ENCODE data around the gene TTLL7.

Gene TTLL7

DNA sequence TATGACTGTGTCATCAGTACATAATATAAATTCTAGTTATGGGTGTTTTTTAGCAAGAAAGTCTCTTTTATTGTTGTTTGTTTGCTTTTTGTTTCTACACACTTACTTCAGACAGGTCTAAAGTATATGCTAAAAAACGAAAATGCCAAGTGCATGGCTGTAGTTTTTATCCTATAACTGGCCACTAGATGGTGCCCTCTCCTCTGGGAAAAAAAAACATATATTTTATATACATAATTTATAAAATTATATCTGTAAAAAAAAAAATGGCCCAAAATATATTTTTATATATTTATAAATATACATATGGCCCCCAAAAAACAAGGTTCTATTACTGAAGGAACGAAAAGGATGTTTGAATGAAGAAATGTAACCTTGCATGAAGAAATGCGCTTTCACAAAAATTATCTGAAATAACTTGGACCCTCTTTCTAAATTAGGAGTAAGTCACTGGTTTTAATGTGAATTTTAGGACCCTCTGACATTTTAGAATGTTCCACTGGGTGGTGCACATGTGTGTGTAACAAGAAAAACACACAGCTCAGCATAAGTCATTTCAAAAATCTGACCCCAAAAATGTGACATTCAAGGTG lies 93.5 kb downstream of the TTLL7 start:
- DNase-seq (ENCODE audit: low read depth) = no peak

DNA sequence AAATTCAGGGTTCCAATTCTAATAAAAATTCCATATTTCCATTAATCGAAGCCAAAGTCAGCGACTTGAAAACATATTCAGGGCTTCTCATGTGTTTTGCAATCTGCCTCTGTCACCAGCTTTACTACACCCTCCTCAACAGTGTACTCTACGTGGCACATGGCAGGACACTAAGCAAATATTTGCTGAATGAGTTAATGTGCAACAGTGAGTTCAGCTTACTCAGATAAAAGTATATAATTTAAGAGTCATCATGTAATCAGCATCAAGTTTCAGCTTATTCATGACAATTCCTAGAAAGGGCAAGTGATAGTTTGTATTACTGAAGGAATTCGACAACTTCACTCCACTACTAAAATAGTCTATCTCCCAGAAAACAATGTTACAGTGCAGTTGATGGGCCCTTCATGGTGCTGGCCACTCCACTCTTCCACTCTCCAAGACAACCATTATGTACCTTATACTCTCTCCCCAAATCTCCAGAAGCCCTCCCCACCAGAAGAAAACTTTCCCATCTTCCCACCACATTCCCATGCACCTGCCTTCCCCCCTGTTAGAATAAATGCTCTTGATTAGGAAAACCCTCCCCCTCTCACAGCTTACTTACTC lies 97.3 kb downstream of the TTLL7 start:
- in situ Hi-C loops (cut with HindIII; ENCODE audit: low sequenced_read_pairs) = no loop called here
- no peak for DNase-seq (ENCODE audit: low read depth)
- H3K4me3 ChIP-seq (ENCODE audit: low read depth, low read length) = no peak overlapping the region
- TF ChIP-seq, protein P1, sequence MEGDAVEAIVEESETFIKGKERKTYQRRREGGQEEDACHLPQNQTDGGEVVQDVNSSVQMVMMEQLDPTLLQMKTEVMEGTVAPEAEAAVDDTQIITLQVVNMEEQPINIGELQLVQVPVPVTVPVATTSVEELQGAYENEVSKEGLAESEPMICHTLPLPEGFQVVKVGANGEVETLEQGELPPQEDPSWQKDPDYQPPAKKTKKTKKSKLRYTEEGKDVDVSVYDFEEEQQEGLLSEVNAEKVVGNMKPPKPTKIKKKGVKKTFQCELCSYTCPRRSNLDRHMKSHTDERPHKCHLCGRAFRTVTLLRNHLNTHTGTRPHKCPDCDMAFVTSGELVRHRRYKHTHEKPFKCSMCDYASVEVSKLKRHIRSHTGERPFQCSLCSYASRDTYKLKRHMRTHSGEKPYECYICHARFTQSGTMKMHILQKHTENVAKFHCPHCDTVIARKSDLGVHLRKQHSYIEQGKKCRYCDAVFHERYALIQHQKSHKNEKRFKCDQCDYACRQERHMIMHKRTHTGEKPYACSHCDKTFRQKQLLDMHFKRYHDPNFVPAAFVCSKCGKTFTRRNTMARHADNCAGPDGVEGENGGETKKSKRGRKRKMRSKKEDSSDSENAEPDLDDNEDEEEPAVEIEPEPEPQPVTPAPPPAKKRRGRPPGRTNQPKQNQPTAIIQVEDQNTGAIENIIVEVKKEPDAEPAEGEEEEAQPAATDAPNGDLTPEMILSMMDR (IDR thresholded peaks at IDR 0.05; ENCODE audit: low read depth, low read length, missing control alignments) = no peak

More for the DNA sequence above, 93.5 kb downstream of the TTLL7 start:
- no peak overlapping the region for H3K4me3 ChIP-seq (ENCODE audit: low read depth, low read length)
- in situ Hi-C loops (cut with HindIII; ENCODE audit: low sequenced_read_pairs) = no loop called here
- TF ChIP-seq, protein P1 (IDR thresholded peaks at IDR 0.05; ENCODE audit: low read depth, low read length, missing control alignments) = peak; percentile 70

DNA sequence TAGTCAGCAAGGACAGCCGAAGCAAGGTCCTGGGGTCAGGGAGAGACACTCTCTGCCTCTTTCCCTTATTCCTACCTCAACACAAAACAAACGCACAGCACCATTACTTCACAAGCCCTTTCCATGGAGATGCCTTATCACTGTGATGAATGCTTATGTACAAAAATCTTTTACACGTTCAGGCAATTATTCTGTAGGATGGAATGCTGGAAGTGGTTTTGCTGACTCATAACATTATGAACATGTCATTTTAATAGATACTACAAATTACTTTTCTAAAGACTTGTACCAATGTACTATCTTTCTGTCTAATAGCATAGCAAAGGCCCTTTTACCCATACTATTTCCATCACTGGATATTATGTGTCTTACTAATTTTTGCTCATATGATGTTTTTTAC lies 98.4 kb downstream of the TTLL7 start:
- in situ Hi-C loops (cut with HindIII; ENCODE audit: low sequenced_read_pairs) = no loop called here
- H3K4me3 ChIP-seq (ENCODE audit: low read depth, low read length) = no peak overlapping the region
- TF ChIP-seq, protein P1 (IDR thresholded peaks at IDR 0.05; ENCODE audit: low read depth, low read length, missing control alignments) = no peak
- no peak for DNase-seq (ENCODE audit: low read depth)

DNA sequence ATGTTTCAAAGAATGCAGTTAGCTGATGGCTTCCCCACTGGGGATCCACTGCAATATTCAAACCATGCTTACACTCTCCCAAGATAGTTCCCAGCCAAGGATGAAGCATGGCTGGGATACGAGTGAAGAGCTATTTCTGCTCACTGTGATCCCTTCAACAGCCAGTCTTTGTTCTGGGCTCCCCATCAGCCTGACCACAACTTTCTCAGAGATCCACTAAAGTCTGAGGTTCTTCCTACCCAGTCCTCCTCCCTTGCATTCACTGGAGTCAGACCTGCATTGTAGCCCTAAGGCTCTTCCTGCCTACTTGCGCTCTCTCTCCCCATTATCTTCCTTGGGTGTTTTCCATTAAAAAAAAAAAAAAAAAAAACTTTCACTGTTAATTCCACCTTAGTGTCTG lies 101.4 kb downstream of the TTLL7 start:
- TF ChIP-seq, protein P1 (IDR thresholded peaks at IDR 0.05; ENCODE audit: low read depth, low read length, missing control alignments) = no peak

DNA sequence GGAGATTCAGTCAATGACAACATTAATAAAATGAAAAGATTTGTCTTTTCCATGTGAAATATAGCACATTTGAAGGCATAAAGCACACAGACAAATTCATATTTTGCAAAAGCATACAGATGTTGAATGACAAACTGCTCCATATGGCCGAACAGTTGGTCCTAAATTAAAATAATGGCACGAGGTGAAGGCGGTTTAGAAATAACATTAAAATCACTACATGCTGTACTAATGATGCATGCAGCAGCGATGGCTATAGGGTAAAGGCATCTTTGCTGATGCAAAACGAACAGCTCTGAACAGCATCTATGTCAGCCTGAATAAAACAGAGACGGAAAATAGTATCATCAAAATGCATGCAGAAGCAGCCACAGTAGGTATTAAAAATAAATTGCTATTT lies 102.6 kb downstream of the TTLL7 start:
- no peak overlapping the region for H3K4me3 ChIP-seq (ENCODE audit: low read depth, low read length)
- TF ChIP-seq, protein P1 (IDR thresholded peaks at IDR 0.05; ENCODE audit: low read depth, low read length, missing control alignments) = no peak
- no peak for DNase-seq (ENCODE audit: low read depth)
- in situ Hi-C loops (cut with HindIII; ENCODE audit: low sequenced_read_pairs) = no loop called here

More for the DNA sequence above, 101.4 kb downstream of the TTLL7 start:
- no peak for DNase-seq (ENCODE audit: low read depth)
- H3K4me3 ChIP-seq (ENCODE audit: low read depth, low read length) = no peak overlapping the region
- in situ Hi-C loops (cut with HindIII; ENCODE audit: low sequenced_read_pairs) = no loop called here

DNA sequence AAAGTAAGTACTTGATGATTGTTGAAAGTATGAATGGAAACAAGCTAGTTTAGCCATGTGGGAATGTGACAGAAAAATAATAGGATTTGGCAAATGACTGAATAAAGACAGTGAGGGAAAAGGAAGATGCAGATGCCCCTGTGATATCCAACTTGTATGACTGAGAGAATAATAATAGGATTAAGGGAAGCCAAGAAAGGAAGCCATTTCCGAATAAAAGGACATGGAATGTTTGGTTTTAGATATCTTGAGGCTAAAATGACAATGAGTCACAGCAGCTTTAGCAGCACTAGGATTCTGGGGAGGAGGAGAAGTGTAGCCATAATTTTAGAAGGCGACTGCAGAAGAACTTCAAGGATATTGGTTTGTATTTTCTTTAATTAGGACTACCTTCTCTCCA lies 109.2 kb downstream of the TTLL7 start:
- no peak for DNase-seq (ENCODE audit: low read depth)
- TF ChIP-seq, protein P1 (IDR thresholded peaks at IDR 0.05; ENCODE audit: low read depth, low read length, missing control alignments) = no peak
- H3K4me3 ChIP-seq (ENCODE audit: low read depth, low read length) = no peak overlapping the region
- in situ Hi-C loops (cut with HindIII; ENCODE audit: low sequenced_read_pairs) = no loop called here
